Measurements from ENCODE around the gene GRIK3. TPM values are rescaled to one million over a fixed set of nuclear protein-coding genes. Genes with fewer than 3 reads are reported as not detected.

The GRIK3 gene
- total and polyA plus RNA-seq, 2 of the 8 experiments (the other 6 are each of a cell fraction or from before 2014, with no cell fraction given) = 2.1 to 3.4 TPM

GRCh38 chr1:36786425-36786824 is 247.9 kb downstream of the GRIK3 start:
- Histone ChIP-seq H2BK5ac (ENCODE audit: low read depth, low read length) (no peak overlapping the region), H2AK5ac (ENCODE audit: low read depth, low read length) (no peak overlapping the region), H4K8ac (ENCODE audit: extremely low read depth, insufficient read depth, low read length) (no peak overlapping the region; the same call in 1 of the 2 replicates), H3K27ac (ENCODE audit: low read depth, low read length) (no peak overlapping the region), H3K23ac (ENCODE audit: insufficient read length) (no peak overlapping the region), H3K56ac (replicated peaks; ENCODE audit: insufficient read length, low read depth, low read length) (no peak overlapping the region), H3K14ac (ENCODE audit: insufficient read length) (no peak overlapping the region), H3K79me1 (ENCODE audit: low read depth, low read length) (no peaks in the 10 kb centered on the region), H3K4me3 (ENCODE audit: extremely low read depth in 1 of 4, insufficient read depth in 2 of 4, low read depth in 3 of 4, low read length in 4 of 4) (no peak overlapping the region), H3K18ac (ENCODE audit: extremely low read depth, low read length) (no peak overlapping the region), H4K20me1 (replicated peaks in 1 of 2; ENCODE audit: control insufficient read depth in 1 of 2, insufficient read depth in 2 of 2, low read length in 2 of 2) (no peaks in the 10 kb centered on the region), H3K4me1 (replicated peaks in 1 of 4; ENCODE audit: control insufficient read depth in 3 of 4, insufficient read depth in 4 of 4, low read length in 3 of 4) (peaks cover 0 to 5% (median 0%) of the 10 kb centered on the region in 4 experiments; a peak in 2 of 7 replicates), H3K4me2 (ENCODE audit: insufficient read depth in 1 of 2, low read depth in 2 of 2, low read length in 2 of 2) (no peak overlapping the region), H2BK20ac (ENCODE audit: low read length) (no peak overlapping the region), H4K5ac (ENCODE audit: insufficient read length, low read depth, low read length) (no peak overlapping the region), H2AFZ (ENCODE audit: low read length) (no peak overlapping the region), H3K27me3 (replicated peaks in 1 of 4; ENCODE audit: control insufficient read depth in 3 of 4, extremely low read depth in 1 of 4, insufficient read depth in 3 of 4, low read length in 3 of 4) (no peaks in the 10 kb centered on the region), H2BK120ac (replicated peaks; ENCODE audit: low read depth, low read length) (no peak overlapping the region), H3K9me3 (ENCODE audit: insufficient read depth in 2 of 2, low read depth in 1 of 2, low read length in 1 of 2) (no peaks in the 10 kb centered on the region), H3K4ac (replicated peaks; ENCODE audit: insufficient read length, low read depth, low read length) (no peak overlapping the region), H3K79me2 (ENCODE audit: control insufficient read depth in 1 of 2, insufficient read depth in 2 of 2, low read length in 2 of 2) (no peaks in the 10 kb centered on the region), H3K23me2 (ENCODE audit: low read depth, low read length) (no peaks in the 10 kb centered on the region), H3K36me3 (ENCODE audit: control insufficient read depth in 2 of 4, insufficient read depth in 4 of 4, low read length in 3 of 4) (no peaks in the 10 kb centered on the region), H4K91ac (replicated peaks; ENCODE audit: insufficient read length, low read length) (no peak overlapping the region), H2BK12ac (ENCODE audit: low read depth, low read length) (no peak overlapping the region), H3K9ac (replicated peaks in 1 of 4; ENCODE audit: extremely low read depth in 1 of 4, low read depth in 3 of 4, low read length in 3 of 4) (no peak overlapping the region; a peak in 1 of 7 replicates), H2BK15ac (ENCODE audit: low read length) (no peak overlapping the region)
- TF ChIP-seq POU5F1 (IDR thresholded peaks at IDR 0.05; ENCODE audit: low read depth, low read length) (no peak), USF2 (IDR thresholded peaks at IDR 0.05; ENCODE audit: low read length) (no peak), HDAC6 (IDR thresholded peaks at IDR 0.05; ENCODE audit: low read depth, low read length) (no peak), RAD21 (IDR thresholded peaks at IDR 0.05 in 1 of 2, conservative IDR thresholded peaks at IDR 0.05 in 1 of 2; ENCODE audit: low read depth in 2 of 2, low read length in 2 of 2) (no peak)
- ChIA-PET CTCF (ENCODE audit: partially characterized antibody) (interaction anchor here (0.7 to 1.2 kb wide), 2 partner anchors 80 to 136 kb away, joined by 3 to 4 read pairs; no protein-coding TSS in a partner anchor), POLR2A (ENCODE audit: partially characterized antibody) (no interaction called here)
- 80% methylated on average over 5 of the region's 5 CpGs; no CpG with 5 or more reads in 1 of the 2 experiments for WGBS, 2 experiments (ENCODE audit: extremely low coverage in 1 of 2, insufficient coverage in 1 of 2, insufficient read length in 1 of 2, insufficient replicate concordance in 2 of 2, low coverage in 1 of 2, low lambda C conversion rate in 2 of 2, missing lambda C conversion rate in 1 of 2)
- no peak for DNase-seq (ENCODE audit: low read depth in 1 of 2, low spot score in 2 of 2)
- FAIRE-seq = no peak
